AG09319 (cell line): Measurements from ENCODE around the gene ZC3H7B.

Source experiments
- DNase-seq: peaks from one replicate; pipeline ENCODE4 v3.0.0-alpha.2; 2010; ENCODE audit warnings: low read depth; ENCODE audit errors: extremely low read depth
- CTCF ChIP-seq: IDR thresholded peaks from 2 replicates; pipeline ENCODE4 v1.5.1; 2011; ENCODE audit warnings: low read depth, mild to moderate bottlenecking, inconsistent platforms, low read length, moderate library complexity

Gene ZC3H7B

GRCh38 chr22:41348964-41349484 lies 47.7 kb downstream of the ZC3H7B start:
- no peak for TF ChIP-seq CTCF
- no peak for DNase-seq

- no peak for DNase-seq
- TF ChIP-seq CTCF = no peak
Measured at GRCh38 chr22:41350087-41350486, 48.8 kb downstream of the ZC3H7B start.

- DNase-seq = no peak
- TF ChIP-seq CTCF = no peak
Measured at GRCh38 chr22:41351011-41351410, 49.7 kb downstream of the ZC3H7B start.

GRCh38 chr22:41352058-41352457 lies 50.7 kb downstream of the ZC3H7B start:
- no peak for TF ChIP-seq CTCF
- DNase-seq = no peak

- DNase-seq = no peak
- no peak for TF ChIP-seq CTCF
Measured at GRCh38 chr22:41353862-41354575, 52.7 kb downstream of the ZC3H7B start.

- DNase-seq = no peak
- TF ChIP-seq CTCF = no peak
Measured at GRCh38 chr22:41354979-41355378, 53.7 kb downstream of the ZC3H7B start.

GRCh38 chr22:41355895-41356294 lies 54.6 kb downstream of the ZC3H7B start:
- no peak for TF ChIP-seq CTCF
- DNase-seq = no peak
